Brain microvascular endothelial cell (primary cell): ENCODE data around the gene QSOX1.
A peak's percentile ranks its signal among the peaks of the same experiment; 100 is the strongest.

Experiments
- DNase-seq: peaks from one replicate; pipeline ENCODE4 v3.0.0-alpha.2; 2020
- H3K27ac ChIP-seq: fragments of 250-450 bp; sonication (Bioruptor Pico); 2 replicates; pipeline ENCODE4 v1.5.1; 2020; ENCODE audit warnings: mild to moderate bottlenecking, moderate library complexity
- H3K27me3 ChIP-seq: fragments of 250-450 bp; sonication (Bioruptor Pico); replicated peaks from 2 replicates; pipeline ENCODE4 v1.5.1; 2020; ENCODE audit warnings: mild to moderate bottlenecking
- H3K36me3 ChIP-seq: fragments of 250-450 bp; sonication (Bioruptor Pico); replicated peaks from 2 replicates; pipeline ENCODE4 v1.5.1; 2020; ENCODE audit warnings: mild to moderate bottlenecking
- H3K4me3 ChIP-seq: 2 replicates; pipeline ENCODE4 v1.5.1; 2011; ENCODE audit warnings: low read depth, mild to moderate bottlenecking, control low read depth, low read length, moderate library complexity
- in situ Hi-C: cut with HindIII; loops from 2 replicates; pipeline ENCODE4 v1.10.0; 2017; ENCODE audit warnings: low sequenced_read_pairs, low pct_ligation_motif_present
- TF ChIP-seq, protein P1 (sequence below): IDR thresholded peaks from 2 replicates; pipeline ENCODE4 v1.5.1; 2011; ENCODE audit warnings: low read depth, mild to moderate bottlenecking, moderate library complexity, low read length, control low read depth, inconsistent platforms; ENCODE audit errors: missing control alignments

Gene QSOX1

GRCh38 chr1:180229483-180230415, 75.1 kb downstream of the QSOX1 start, which contains the start of gene LHX4:
TSS of gene LHX4 (plus strand) at chr1:180230264. CDS start at chr1:180230530, 266 bp downstream.
- H3K36me3 ChIP-seq: no peaks in the 10 kb centered on the region
- peak within 1 kb of the TSS; percentile 43 for H3K4me3 ChIP-seq
- in situ Hi-C loops: no loop called here
- no peak for DNase-seq
- no peak within 1 kb of the TSS for H3K27ac ChIP-seq
- peaks cover 69% of the 10 kb centered on the region for H3K27me3 ChIP-seq
- TF ChIP-seq, protein P1, sequence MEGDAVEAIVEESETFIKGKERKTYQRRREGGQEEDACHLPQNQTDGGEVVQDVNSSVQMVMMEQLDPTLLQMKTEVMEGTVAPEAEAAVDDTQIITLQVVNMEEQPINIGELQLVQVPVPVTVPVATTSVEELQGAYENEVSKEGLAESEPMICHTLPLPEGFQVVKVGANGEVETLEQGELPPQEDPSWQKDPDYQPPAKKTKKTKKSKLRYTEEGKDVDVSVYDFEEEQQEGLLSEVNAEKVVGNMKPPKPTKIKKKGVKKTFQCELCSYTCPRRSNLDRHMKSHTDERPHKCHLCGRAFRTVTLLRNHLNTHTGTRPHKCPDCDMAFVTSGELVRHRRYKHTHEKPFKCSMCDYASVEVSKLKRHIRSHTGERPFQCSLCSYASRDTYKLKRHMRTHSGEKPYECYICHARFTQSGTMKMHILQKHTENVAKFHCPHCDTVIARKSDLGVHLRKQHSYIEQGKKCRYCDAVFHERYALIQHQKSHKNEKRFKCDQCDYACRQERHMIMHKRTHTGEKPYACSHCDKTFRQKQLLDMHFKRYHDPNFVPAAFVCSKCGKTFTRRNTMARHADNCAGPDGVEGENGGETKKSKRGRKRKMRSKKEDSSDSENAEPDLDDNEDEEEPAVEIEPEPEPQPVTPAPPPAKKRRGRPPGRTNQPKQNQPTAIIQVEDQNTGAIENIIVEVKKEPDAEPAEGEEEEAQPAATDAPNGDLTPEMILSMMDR: no peak

- peaks cover 69% of the 10 kb centered on the region for H3K27me3 ChIP-seq
- no peak overlapping the region for H3K27ac ChIP-seq
- TF ChIP-seq, protein P1: no peak
- in situ Hi-C loops: no loop called here
- peak overlapping the region; percentile 43 for H3K4me3 ChIP-seq
- DNase-seq: no peak
- no peaks in the 10 kb centered on the region for H3K36me3 ChIP-seq
These were observed 75.7 kb downstream of the QSOX1 start for GRCh38 chr1:180230416-180230790.

GRCh38 chr1:180230791-180231505, 76.3 kb downstream of the QSOX1 start:
- Histone ChIP-seq H3K4me3 (peak overlapping the region; percentile 43), H3K36me3 (no peaks in the 10 kb centered on the region), H3K27ac (no peak overlapping the region), H3K27me3 (peaks cover 69% of the 10 kb centered on the region)
- no peak for DNase-seq
- in situ Hi-C loops: no loop called here
- TF ChIP-seq, protein P1: no peak

DNA sequence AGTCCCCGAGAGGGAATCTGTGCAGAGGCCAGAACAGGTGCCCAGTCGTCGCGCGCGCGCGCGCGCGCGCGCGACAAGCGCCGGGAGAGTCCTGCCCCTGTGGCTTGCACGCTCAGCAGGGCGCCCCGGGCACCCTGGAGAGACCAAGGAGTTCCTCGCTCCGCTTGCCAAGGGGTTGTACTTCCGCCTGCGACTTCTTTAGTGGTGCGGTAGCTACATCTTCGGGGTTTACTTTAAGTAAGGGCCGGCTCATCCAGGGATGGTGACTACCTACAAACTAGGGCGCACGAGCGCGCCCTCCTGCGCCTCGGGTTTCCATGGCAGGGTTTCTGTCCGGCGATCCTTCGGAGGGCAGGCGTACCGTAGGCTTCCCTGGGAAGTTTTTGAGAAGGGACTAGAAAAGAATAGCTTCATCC, 76.8 kb downstream of the QSOX1 start:
- H3K4me3 ChIP-seq: peak overlapping the region; percentile 29
- TF ChIP-seq, protein P1: peak; percentile 15
- in situ Hi-C loops: no loop called here
- no peak overlapping the region for H3K27ac ChIP-seq
- H3K27me3 ChIP-seq: peaks cover 74% of the 10 kb centered on the region
- no peaks in the 10 kb centered on the region for H3K36me3 ChIP-seq
- no peak for DNase-seq

GRCh38 chr1:180231936-180232335, 77.3 kb downstream of the QSOX1 start:
- TF ChIP-seq, protein P1: no peak
- no peak for DNase-seq
- Histone ChIP-seq H3K27ac (no peak overlapping the region), H3K36me3 (no peaks in the 10 kb centered on the region), H3K4me3 (no peak overlapping the region), H3K27me3 (peaks cover 78% of the 10 kb centered on the region)
- in situ Hi-C loops: no loop called here
